Astrocyte (in vitro differentiated cells and primary cell): ENCODE data around the gene CXADR.
"Not testable (repeated sequence)": the region's sequence is repeated elsewhere in the genome, so short reads cannot be mapped to it uniquely, and the experiment has no call there.

Experiments
- EZH2 ChIP-seq: IDR thresholded peaks from 2 replicates; pipeline ENCODE4 v1.6.1; 2012; ENCODE audit warnings: mild to moderate bottlenecking, low read length, inconsistent platforms; ENCODE audit not compliant: insufficient read depth
- TF ChIP-seq, protein P1 (sequence below): IDR thresholded peaks from 2 replicates; pipeline ENCODE4 v1.5.1; 2011; ENCODE audit warnings: low read depth, mild to moderate bottlenecking, inconsistent platforms, low read length, moderate library complexity; ENCODE audit not compliant: insufficient read depth

DNA sequence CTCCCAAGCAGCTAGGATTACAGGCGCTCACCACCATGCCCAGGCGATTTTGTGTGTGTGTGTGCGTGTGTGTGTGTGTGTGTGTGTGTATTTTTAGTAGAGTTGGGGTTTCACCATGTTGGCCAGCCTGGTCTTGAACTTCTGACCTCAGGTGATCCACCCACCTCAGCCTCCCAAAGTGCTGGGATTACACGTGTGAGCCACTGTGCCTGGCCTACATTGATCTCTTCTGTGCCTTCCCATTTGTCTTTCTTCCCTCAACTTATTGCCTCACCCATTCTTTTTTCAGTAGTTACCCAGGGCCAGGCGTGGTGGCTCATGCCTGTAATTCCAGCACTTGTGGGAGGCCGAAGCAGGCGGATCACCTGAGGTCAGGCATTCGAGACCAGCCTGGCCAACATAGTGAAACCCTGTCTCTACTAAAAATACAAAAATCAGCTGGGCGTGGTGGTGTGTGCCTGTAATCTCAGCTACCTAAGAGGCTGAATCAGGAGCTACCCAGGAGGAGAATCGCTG, 11.2 kb downstream of the CXADR start:
- TF ChIP-seq, protein P1, sequence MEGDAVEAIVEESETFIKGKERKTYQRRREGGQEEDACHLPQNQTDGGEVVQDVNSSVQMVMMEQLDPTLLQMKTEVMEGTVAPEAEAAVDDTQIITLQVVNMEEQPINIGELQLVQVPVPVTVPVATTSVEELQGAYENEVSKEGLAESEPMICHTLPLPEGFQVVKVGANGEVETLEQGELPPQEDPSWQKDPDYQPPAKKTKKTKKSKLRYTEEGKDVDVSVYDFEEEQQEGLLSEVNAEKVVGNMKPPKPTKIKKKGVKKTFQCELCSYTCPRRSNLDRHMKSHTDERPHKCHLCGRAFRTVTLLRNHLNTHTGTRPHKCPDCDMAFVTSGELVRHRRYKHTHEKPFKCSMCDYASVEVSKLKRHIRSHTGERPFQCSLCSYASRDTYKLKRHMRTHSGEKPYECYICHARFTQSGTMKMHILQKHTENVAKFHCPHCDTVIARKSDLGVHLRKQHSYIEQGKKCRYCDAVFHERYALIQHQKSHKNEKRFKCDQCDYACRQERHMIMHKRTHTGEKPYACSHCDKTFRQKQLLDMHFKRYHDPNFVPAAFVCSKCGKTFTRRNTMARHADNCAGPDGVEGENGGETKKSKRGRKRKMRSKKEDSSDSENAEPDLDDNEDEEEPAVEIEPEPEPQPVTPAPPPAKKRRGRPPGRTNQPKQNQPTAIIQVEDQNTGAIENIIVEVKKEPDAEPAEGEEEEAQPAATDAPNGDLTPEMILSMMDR: not testable (repeated sequence)
- not testable (repeated sequence) for TF ChIP-seq EZH2
